Spleen (tissue), 11 donors: Measurements from ENCODE around the gene FAM3D. TPM values are rescaled to one million over a fixed set of nuclear protein-coding genes. Genes with fewer than 3 reads are reported as not detected.

Source experiments
- DNase-seq: peaks from one replicate; pipeline ENCODE4 v3.0.0-alpha.2; 2020
- H3K27ac ChIP-seq, 8 donors: fragments of 200-600 bp; sonication (generic) in 7 of 8; 1 replicate in 4 of 8; 2 replicates in 4 of 8; pipeline versions ENCODE4 v1.5.0 to v1.8.0; 2016 to 2021; ENCODE audit warnings: inconsistent platforms in 4 of 8, mild to moderate bottlenecking in 4 of 8, moderate library complexity in 1 of 8
- H3K27me3 ChIP-seq, 7 donors: fragments of 200-600 bp; sonication (generic) in 6 of 7; replicated peaks in 1 of 7; 1 replicate in 4 of 7; 2 replicates in 3 of 7; pipeline versions ENCODE4 v1.5.0 to v1.8.0; 2016 to 2021; ENCODE audit warnings: inconsistent platforms in 3 of 7, mild to moderate bottlenecking in 1 of 7
- H3K36me3 ChIP-seq, 6 donors: fragments of 200-600 bp; sonication (generic) in 5 of 6; 1 replicate in 4 of 6; 2 replicates in 2 of 6; pipeline versions ENCODE4 v1.5.0 to v1.8.0; 2016 to 2021; ENCODE audit warnings: inconsistent platforms in 2 of 6
- H3K4me1 ChIP-seq, 6 donors: fragments of 200-600 bp; sonication (generic) in 5 of 6; 1 replicate in 3 of 6; 2 replicates in 3 of 6; pipeline versions ENCODE4 v1.5.0 to v1.8.0; 2016 to 2021; ENCODE audit warnings: inconsistent platforms in 3 of 6
- H3K4me3 ChIP-seq, 8 donors: fragments of 200-600 bp; sonication (generic) in 7 of 8; 1 replicate in 4 of 8; 2 replicates in 4 of 8; pipeline versions ENCODE4 v1.5.0 to v1.8.0; 2016 to 2021; ENCODE audit warnings: inconsistent platforms in 4 of 8, mild to moderate bottlenecking in 4 of 8, moderate library complexity in 2 of 8
- H3K9me3 ChIP-seq, 8 donors: fragments of 200-600 bp; sonication (generic) in 7 of 8; 1 replicate in 4 of 8; 2 replicates in 4 of 8; pipeline versions ENCODE4 v1.5.0 to v1.8.0; 2016 to 2021; ENCODE audit warnings: inconsistent platforms in 4 of 8
- CTCF ChIP-seq, 11 experiments: fragments of 200-600 bp in 7 of 11; fragments of 450-650 bp in 4 of 11; sonication (generic) in 4 of 11; IDR thresholded peaks in 8 of 11; conservative IDR thresholded peaks in 3 of 11; 1 replicate in 7 of 11; 2 replicates in 4 of 11; pipeline versions ENCODE4 v1.4.0 to v1.8.0; 2016 to 2021; ENCODE audit warnings: antibody characterized with exemption in 11 of 11, inconsistent platforms in 4 of 11, mild to moderate bottlenecking in 1 of 11
- POLR2A ChIP-seq, 3 donors: fragments of 450-650 bp; IDR thresholded peaks; one replicate each; pipeline ENCODE4 v1.5.1; 2017; ENCODE audit warnings: antibody characterized with exemption in 3 of 3, mild to moderate bottlenecking in 1 of 3
- POLR2AphosphoS5 ChIP-seq, 3 donors: sonication (generic); formaldehyde crosslinking; IDR thresholded peaks; one replicate each; pipeline ENCODE4 v1.5.1; 2017; ENCODE audit warnings: antibody characterized with exemption in 3 of 3
- WGBS, 5 donors: extraction: QIAGEN DNeasy Blood & Tissue Kit in 3 of 5; methylation state at CpG; one replicate each; pipeline versions ENCODE4 v1.1.5 to v1.1.7; 2013 to 2018; 5-methylcytosine and 5-hydroxymethylcytosine counted together
- intact Hi-C: fragments of 100-400 bp; cut with DNase I; formaldehyde crosslinking; loops from one replicate; pipeline ENCODE4 v1.15.0; 2023; ENCODE audit warnings: low total_unique reads
- polyA plus RNA-seq, 3 donors: library from polyadenylated mRNA; stranded (reverse); fragments of 200-250 nt; gene quantifications; one replicate each; pipeline ENCODE4 v1.2.1, GENCODE V29; 2013
- total RNA-seq, 7 donors: library from RNA; depleted of rRNA in 3 of 7; stranded (reverse); fragments of >200 nt in 3 of 7; fragmentation: NEBNext Ultra II Directional in 4 of 7; extraction: Animal tissue kit (Norgen Biotek cat#: 25700) in 4 of 7; gene quantifications; one replicate each; pipeline versions ENCODE4 v1.1.0 to v1.2.1, GENCODE V29; 2016 to 2021
- donor health status: healthy with polysubstance abuse.
- donor health status: DM: no; HTN: no; CAD: no; lungs with moderate emphysema.
- donor health status: DM: no; HTN: no; CAD: no.
- donor health status: Bipolar disorder and iron deficiency.
- donor health status: healthy.
- donor health status: DM: no; HTN: no; CAD: no.
- donor health status: DM: yes; HTN: yes; CAD: no.

The FAM3D gene
- total and polyA plus RNA-seq, 10 donors: 0.23 to 0.42 (median 0.32) TPM; not detected in 6

- TF ChIP-seq CTCF (IDR thresholded peaks at IDR 0.05 in 8 of 11, conservative IDR thresholded peaks at IDR 0.05 in 3 of 11): no peak
- intact Hi-C loops: no loop called here
- no peak for DNase-seq
- H3K4me1 ChIP-seq: no peaks in the 10 kb centered on the region
- peaks cover 0 to 8% (median 0%) of the 10 kb centered on the region in 6 donors for H3K36me3 ChIP-seq
- no peaks in the 10 kb centered on the region for H3K27me3 ChIP-seq
- H3K4me3 ChIP-seq: no peak overlapping the region
- H3K9me3 ChIP-seq: peaks cover 0 to 10% (median 0%) of the 10 kb centered on the region in 8 donors
- H3K27ac ChIP-seq: no peak overlapping the region
Observed at GRCh38 chr3:58603606-58604005, 63.0 kb downstream of the FAM3D start.

DNA sequence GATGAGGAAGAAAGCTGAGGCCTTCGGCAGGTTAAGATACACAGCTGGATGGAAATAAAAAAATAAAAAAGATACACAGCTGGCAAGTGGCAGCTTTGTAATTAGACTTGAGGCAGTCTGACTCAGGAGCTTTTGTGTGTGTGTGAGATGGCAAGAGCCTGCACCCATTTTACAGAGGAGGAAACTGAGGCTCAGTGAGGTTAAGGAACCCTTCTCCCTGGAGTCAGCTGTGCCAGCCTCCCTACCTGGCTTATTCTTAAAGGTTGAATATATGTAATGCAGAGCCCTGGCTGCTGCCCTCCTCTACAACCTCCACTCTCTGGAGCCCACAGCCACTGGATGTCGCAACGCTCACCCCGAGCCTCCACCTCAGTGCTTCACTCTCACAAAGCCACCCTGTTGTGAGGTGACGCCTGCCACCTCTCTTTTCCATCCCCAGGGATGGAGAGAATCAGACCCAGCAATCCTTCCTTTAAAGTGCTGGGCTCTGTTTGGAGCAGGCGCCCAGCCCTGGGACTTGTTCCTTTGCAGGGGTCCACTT is 68.7 kb downstream of the FAM3D start:
- Histone ChIP-seq H3K4me3 (no peak overlapping the region), H3K27ac (no peak overlapping the region), H3K9me3 (no peaks in the 10 kb centered on the region), H3K36me3 (no peaks in the 10 kb centered on the region), H3K4me1 (no peaks in the 10 kb centered on the region), H3K27me3 (no peaks in the 10 kb centered on the region)
- no peak for TF ChIP-seq CTCF (IDR thresholded peaks at IDR 0.05 in 8 of 11, conservative IDR thresholded peaks at IDR 0.05 in 3 of 11)
- no peak for TF ChIP-seq POLR2A (IDR thresholded peaks at IDR 0.05)
- TF ChIP-seq POLR2AphosphoS5 (IDR thresholded peaks at IDR 0.05): no peak
- 80 to 89% (median 86%) methylated on average over 6 of the region's 6 CpGs for WGBS, 5 donors
- intact Hi-C loops: no loop called here
- DNase-seq: no peak

- intact Hi-C loops: no loop called here
- TF ChIP-seq POLR2A (IDR thresholded peaks at IDR 0.05) (no peak), POLR2AphosphoS5 (IDR thresholded peaks at IDR 0.05) (no peak), CTCF (IDR thresholded peaks at IDR 0.05 in 8 of 11, conservative IDR thresholded peaks at IDR 0.05 in 3 of 11) (no peak)
- Histone ChIP-seq H3K4me3 (no peak overlapping the region), H3K4me1 (no peaks in the 10 kb centered on the region), H3K9me3 (no peaks in the 10 kb centered on the region), H3K36me3 (no peaks in the 10 kb centered on the region), H3K27me3 (no peaks in the 10 kb centered on the region), H3K27ac (no peak overlapping the region)
- no peak for DNase-seq
- 58 to 73% (median 70%) methylated on average over 4 of the region's 4 CpGs for WGBS, 5 donors
Observed at GRCh38 chr3:58596834-58597518, 69.6 kb downstream of the FAM3D start.

DNA sequence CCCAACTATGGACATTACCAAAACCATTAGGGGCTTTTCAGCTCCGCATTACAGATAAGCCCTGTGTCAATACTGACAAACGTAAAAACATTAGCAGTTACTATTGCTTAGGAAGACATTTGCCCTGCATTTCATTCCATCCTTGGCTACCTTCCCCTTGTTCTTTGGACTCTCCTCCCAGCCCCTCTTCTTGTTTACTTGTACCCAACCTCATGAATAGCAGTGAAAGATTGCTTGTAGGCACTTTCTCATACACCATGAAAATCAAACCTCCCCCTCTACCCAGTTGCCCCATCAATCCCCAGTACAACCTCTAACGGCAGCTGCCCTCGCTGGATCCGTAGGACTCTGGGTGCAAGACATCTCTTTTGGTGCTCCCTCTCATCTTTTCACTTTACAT is 72.5 kb downstream of the FAM3D start:
- no peak for TF ChIP-seq CTCF (IDR thresholded peaks at IDR 0.05 in 8 of 11, conservative IDR thresholded peaks at IDR 0.05 in 3 of 11)
- Histone ChIP-seq H3K9me3 (no peaks in the 10 kb centered on the region), H3K4me3 (no peak overlapping the region), H3K27me3 (no peaks in the 10 kb centered on the region), H3K36me3 (no peaks in the 10 kb centered on the region), H3K27ac (no peak overlapping the region), H3K4me1 (no peaks in the 10 kb centered on the region)
- intact Hi-C loops: no loop called here
- 85 to 90% (median 87%) methylated on average over 5 of the region's 5 CpGs for WGBS, 5 donors
- DNase-seq: no peak
